HG02938 (cell line): Measurements from ENCODE around the gene DNAJC8.
A peak's percentile ranks its signal among the peaks of the same experiment; 100 is the strongest.

ENCODE experiments used
- ATAC-seq: cut with Tn5 transposase; IDR thresholded peaks from one replicate; pipeline ENCODE4 v1.9.1; 2021; ENCODE audit warnings: mild to moderate bottlenecking, moderate library complexity; ENCODE audit not compliant: unreplicated experiment

The DNAJC8 gene

DNA sequence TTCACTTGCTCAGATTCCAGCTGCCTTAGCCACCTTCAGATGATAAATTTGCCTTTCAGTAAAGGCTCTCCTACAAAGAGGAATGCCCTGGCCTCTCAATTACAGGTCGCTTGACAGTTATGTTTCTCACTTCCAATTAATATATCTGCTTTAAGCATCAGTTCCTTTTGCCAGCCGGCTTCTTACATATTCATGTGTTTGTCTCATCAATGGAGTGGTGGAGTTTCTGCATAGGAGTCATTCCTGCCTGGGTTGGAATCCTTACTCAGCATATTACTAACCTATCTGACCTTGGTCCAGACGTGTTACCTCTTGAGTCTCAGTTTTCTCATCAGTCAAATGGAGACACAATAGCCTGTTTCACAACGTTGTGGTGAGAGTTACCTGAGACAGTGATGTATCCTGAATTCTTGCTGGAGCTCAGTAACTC, 17.1 kb upstream of the DNAJC8 start:
- no peak for ATAC-seq

DNA sequence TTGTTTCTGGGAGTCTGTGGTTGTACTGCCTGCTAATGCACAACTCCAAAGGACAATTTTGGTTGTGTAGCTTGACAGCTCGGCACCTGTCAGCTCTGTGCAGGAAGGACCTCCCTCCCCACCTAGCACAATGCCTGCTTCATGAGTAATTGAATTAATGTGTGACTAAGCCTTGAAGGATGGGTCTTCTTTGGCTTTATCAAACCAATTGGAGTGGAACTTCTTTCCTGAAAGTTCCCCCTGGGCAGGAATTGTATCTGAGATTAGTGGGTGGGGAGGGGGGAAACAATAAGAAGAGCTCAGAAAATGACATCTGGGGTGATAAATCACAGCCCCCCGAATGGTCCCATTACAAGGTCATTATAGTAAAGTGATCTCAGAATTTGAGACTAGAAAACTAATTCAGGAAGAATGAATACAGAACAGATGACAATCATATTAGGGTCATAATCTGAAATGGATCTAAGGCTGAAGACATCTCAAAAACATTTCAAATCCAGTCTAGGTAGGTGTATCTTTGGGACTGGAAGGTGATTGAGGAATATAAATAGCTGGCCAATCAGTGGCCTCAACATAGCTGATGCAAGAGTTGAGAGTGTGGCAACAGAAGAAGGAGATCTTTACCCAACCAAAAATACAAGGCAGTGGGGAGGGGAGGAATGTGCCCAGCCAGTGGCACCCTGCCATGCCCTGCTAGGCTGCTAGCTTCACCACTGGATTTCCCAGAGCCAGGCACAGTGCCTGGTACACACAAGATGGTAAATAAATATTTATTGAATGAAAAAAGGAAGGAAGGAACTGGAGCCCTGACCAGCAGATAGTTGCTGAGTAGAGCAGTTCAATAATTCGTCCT, 16.4 kb upstream of the DNAJC8 start:
- no peak for ATAC-seq

GRCh38 chr1:28248273-28249012, 15.6 kb upstream of the DNAJC8 start:
- no peak for ATAC-seq

GRCh38 chr1:28247612-28248272, 14.9 kb upstream of the DNAJC8 start:
- ATAC-seq, result no peak

GRCh38 chr1:28246427-28246832, 13.6 kb upstream of the DNAJC8 start:
- ATAC-seq, result no peak

GRCh38 chr1:28244549-28245251, 11.9 kb upstream of the DNAJC8 start:
- ATAC-seq, result no peak

- no peak for ATAC-seq
Observed at GRCh38 chr1:28243685-28244311, 11.0 kb upstream of the DNAJC8 start.

- ATAC-seq, result no peak
Observed at GRCh38 chr1:28241638-28242241, 8.9 kb upstream of the DNAJC8 start.

GRCh38 chr1:28240024-28240423, 7.2 kb upstream of the DNAJC8 start:
- ATAC-seq, result no peak

- no peak for ATAC-seq
Observed at GRCh38 chr1:28239004-28239403, 6.2 kb upstream of the DNAJC8 start.

- no peak for ATAC-seq
Observed at GRCh38 chr1:28236656-28237322, 4.0 kb upstream of the DNAJC8 start.

DNA sequence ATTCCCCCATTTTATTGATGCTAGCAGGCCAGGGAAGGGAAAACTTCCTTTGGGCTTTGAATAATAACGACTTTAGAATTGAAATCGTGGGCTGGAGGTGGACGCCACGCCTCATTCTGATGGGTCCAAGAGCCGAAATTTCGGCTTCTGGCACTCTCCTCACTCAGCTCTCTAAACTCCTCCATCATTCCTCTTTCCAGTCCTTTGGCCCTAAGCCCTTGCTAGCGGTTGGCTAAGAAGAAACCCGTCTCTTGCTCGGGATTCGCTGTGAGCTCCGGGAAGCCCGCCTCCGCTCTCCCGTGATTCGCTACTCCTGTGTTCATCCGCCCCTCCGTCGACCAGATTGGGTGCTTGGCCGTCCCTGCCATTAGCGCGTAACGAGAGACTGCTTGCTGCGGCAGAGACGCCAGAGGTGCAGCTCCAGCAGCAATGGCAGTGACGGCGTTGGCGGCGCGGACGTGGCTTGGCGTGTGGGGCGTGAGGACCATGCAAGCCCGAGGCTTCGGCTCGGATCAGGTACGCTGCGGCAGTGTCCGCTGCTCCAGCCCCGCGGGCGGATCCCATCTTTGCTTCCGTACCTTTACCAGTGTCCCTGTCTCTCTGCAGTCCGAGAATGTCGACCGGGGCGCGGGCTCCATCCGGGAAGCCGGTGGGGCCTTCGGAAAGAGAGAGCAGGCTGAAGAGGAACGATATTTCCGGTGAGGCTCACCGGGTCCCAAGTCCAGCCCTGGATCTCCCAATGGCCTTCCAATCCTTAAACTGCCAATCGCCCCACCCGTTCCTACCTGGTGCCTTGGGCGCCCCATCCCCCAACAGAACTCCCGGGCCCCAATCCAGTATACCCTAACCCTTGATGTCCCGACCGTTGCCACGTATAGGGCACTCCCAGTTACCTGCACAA, 3.2 kb upstream of the DNAJC8 start, which contains the start of gene ATP5IF1:
Gene ATP5IF1, plus strand, starts transcription at position 370 of the 901 bp plus-strand sequence. Its CDS starts 60 bp downstream, at position 430.
- peak; percentile 86 for ATAC-seq

- no peak for ATAC-seq
Observed at GRCh38 chr1:28233264-28233606, 406 bp upstream of the DNAJC8 start.

DNA sequence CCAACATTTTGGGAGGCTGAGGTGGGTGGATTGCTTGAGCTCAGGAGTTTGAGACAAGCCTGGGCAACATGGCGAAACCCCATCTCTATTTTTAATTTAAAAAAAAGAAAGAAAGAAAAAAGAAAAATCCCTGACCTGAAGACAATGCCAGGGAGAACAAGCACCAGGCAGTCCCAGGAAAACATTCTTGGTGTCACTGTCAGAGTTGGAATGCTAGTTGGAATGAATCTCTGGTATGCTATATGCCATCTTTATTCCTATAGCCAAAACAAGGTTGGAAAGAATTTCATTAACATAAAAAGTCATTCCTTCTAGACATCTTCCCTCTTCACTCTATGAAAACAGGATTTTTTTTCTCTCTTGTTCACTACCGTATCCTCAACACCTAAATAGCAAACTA, 2.8 kb downstream of the DNAJC8 start:
- no peak for ATAC-seq

DNA sequence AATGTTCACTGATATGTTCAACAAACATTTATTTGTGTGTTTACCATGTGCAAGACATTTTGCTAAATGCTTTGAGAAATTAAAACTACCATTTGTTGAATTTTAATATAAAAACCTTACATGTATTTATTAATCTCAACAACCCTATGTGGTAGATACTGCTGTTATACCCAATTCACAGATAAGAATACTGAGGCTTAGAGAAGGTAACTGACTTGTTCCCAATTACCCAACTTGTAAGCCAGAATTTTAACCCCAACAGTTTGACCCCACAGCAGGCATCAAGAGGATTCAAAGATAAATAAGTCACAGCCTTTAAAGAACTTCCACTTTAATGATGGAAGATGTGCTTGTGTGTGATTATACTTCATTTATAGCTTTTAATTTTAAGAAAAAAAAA, 3.7 kb downstream of the DNAJC8 start:
- ATAC-seq, result no peak

GRCh38 chr1:28213315-28213714, 19.5 kb downstream of the DNAJC8 start:
- ATAC-seq, result no peak

DNA sequence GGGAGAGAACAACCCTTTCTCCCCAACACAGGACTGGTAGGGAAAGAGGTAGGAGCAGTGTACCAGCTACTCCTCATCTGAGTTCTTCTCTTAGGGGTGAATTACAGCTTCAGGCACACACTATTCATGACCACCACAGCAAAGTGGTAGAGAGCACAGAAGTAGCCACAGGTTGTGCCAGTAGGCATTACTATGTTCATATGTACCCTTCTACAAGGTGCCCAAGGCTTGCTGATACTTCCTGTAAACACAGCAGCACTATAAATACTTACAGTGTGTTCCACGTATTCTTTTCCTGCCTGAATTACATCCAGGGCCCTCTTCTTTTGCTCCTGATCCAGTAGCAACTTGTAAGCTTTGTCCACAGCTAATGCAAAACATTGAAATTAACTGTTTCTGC, 23.1 kb downstream of the DNAJC8 start:
- no peak for ATAC-seq

DNA sequence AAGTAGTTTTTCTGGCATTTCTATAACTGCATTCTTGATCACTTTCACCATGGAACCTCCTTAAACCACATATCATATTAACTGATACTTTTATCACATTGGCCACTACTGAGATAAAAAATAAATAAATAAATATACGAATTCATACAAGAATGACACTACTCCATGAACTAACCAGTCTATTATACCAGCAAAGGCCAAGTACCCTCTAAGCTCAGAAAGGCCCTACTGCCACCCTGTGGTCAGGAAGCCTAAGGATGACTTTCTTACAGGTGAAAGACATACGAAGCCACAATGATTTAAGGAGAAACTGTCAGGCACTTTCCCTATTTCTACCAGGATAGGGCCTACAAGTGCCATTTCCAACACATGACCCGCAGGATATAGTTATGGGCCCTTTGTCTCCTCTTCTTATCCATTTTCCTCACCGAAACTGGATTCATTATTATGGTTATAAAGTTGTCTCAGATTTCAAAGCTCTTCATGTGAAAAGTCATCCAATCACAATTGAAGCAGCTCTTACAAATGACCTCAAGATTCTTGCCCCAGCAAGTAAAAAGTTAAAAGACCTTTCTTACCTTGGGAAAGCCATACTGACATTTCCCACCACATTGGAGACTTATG, 23.9 kb downstream of the DNAJC8 start:
- no peak for ATAC-seq
